Endothelial cell of umbilical vein (primary cell): ENCODE measurements around the gene ATXN2. TPM values are rescaled to one million over a fixed set of nuclear protein-coding genes. Genes with fewer than 3 reads are reported as not detected.

Experiments used
- BruUV-seq: library from RNA; stranded (reverse); fragments of 400-500 nt; replicated peaks from 2 replicates; lab custom pipeline; 2021; lab: Mats Ljungman, UMichigan
- CTCF ChIA-PET: fragments of 300-600, 350-600 bp; sonication (Branson Sonifier 250); formaldehyde crosslinking; loops from one replicate; lab custom pipeline; 2021; ENCODE audit warnings: antibody characterized with exemption, inconsistent platforms; lab: Charles Lee
- POLR2A ChIA-PET: fragments of 300-600, 350-600 bp; sonication (Branson Sonifier 250); formaldehyde crosslinking; loops from one replicate; lab custom pipeline; 2021; ENCODE audit warnings: antibody characterized with exemption, inconsistent platforms; lab: Charles Lee
- DNase-seq: peaks from one replicate; pipeline ENCODE4 v3.0.0-alpha.2; 2011; ENCODE audit warnings: low read depth, low spot score
- FAIRE-seq: peaks from 2 replicates; lab custom pipeline; 2011; peaks lifted over from hg19 to GRCh38; lab: Jason Lieb, UNC
- H2AFZ ChIP-seq: 2 replicates; pipeline ENCODE4 v1.6.0; 2012; ENCODE audit warnings: low read depth, low read length, control low read depth, inconsistent platforms
- H3K27ac ChIP-seq: 2 replicates; pipeline ENCODE4 v1.5.1; 2011; ENCODE audit warnings: low read depth, mild to moderate bottlenecking, control low read depth, low read length, moderate library complexity; ENCODE audit not compliant: insufficient read depth
- H3K27me3 ChIP-seq, 2 experiments: 2 replicates each; pipeline versions ENCODE4 v1.6.0 to v1.6.1; 2011; ENCODE audit warnings: low read length in 2 of 2, mixed read lengths in 1 of 2; ENCODE audit not compliant: control insufficient read depth in 2 of 2, insufficient read depth in 2 of 2
- H3K36me3 ChIP-seq, 2 experiments: 2 replicates in 1 of 2; 3 replicates in 1 of 2; pipeline ENCODE4 v1.5.1; 2011; ENCODE audit warnings: low read length in 2 of 2, mild to moderate bottlenecking in 1 of 2, moderate library complexity in 1 of 2; ENCODE audit not compliant: control insufficient read depth in 2 of 2, insufficient read depth in 2 of 2; ENCODE audit errors: extremely low read depth in 1 of 2
- H3K4me1 ChIP-seq: 3 replicates; pipeline ENCODE4 v1.5.1; 2011; ENCODE audit warnings: mild to moderate bottlenecking, low read length; ENCODE audit not compliant: control insufficient read depth, insufficient read depth; ENCODE audit errors: extremely low read depth
- H3K4me2 ChIP-seq: 2 replicates; pipeline ENCODE4 v1.6.1; 2011; ENCODE audit warnings: low read length, control low read depth, mixed read lengths; ENCODE audit not compliant: insufficient read depth
- H3K4me3 ChIP-seq, 3 experiments: fragments of 200-600 bp in 1 of 3; sonication (generic), shearing (Covaris generic) in 1 of 3; replicated peaks in 1 of 3; 2 replicates each; pipeline ENCODE4 v1.5.1; 2011 to 2016; ENCODE audit warnings: control low read depth in 3 of 3, low read length in 3 of 3, mild to moderate bottlenecking in 2 of 3, inconsistent platforms in 1 of 3, low read depth in 1 of 3, moderate library complexity in 1 of 3; ENCODE audit not compliant: insufficient read depth in 1 of 3
- H3K79me2 ChIP-seq: 2 replicates; pipeline ENCODE4 v1.6.0; 2012; ENCODE audit warnings: low read length, inconsistent platforms; ENCODE audit not compliant: control insufficient read depth, insufficient read depth
- H3K9ac ChIP-seq: replicated peaks from 2 replicates; pipeline ENCODE3; 2011; ENCODE audit warnings: low read length, control low read depth; ENCODE audit not compliant: insufficient read depth; ENCODE audit errors: extremely low read depth
- H3K9me1 ChIP-seq: replicated peaks from 3 replicates; pipeline ENCODE4 v1.6.0; 2011; ENCODE audit warnings: mild to moderate bottlenecking, low read length; ENCODE audit not compliant: control insufficient read depth, insufficient read depth; ENCODE audit errors: extremely low read depth
- H3K9me3 ChIP-seq: replicated peaks from 2 replicates; pipeline ENCODE4 v1.5.1; 2012; ENCODE audit warnings: low read length, inconsistent platforms; ENCODE audit not compliant: control insufficient read depth, insufficient read depth
- H4K20me1 ChIP-seq: replicated peaks from 2 replicates; pipeline ENCODE3; 2011; ENCODE audit warnings: mild to moderate bottlenecking, low read length; ENCODE audit not compliant: control insufficient read depth, insufficient read depth; ENCODE audit errors: extremely low read depth
- CTCF ChIP-seq, 2 donors: IDR thresholded peaks; 1 replicate in 1 of 2; 2 replicates in 1 of 2; pipeline ENCODE4 v1.5.1; 2011; ENCODE audit warnings: low read length in 2 of 2, mild to moderate bottlenecking in 2 of 2, moderate library complexity in 2 of 2, control low read depth in 1 of 2, inconsistent platforms in 1 of 2, low read depth in 1 of 2; ENCODE audit not compliant: insufficient read depth in 1 of 2; ENCODE audit errors: extremely low read depth in 1 of 2
- EZH2 ChIP-seq: IDR thresholded peaks from 2 replicates; pipeline ENCODE4 v1.6.1; 2012; ENCODE audit warnings: borderline replicate concordance, low read depth, mild to moderate bottlenecking, moderate library complexity, low read length, inconsistent platforms; ENCODE audit not compliant: severe bottlenecking
- FOS ChIP-seq: IDR thresholded peaks from 2 replicates; pipeline ENCODE4 v1.6.1; 2011; ENCODE audit warnings: mild to moderate bottlenecking, low read length, moderate library complexity, borderline replicate concordance; ENCODE audit not compliant: insufficient read depth
- GATA2 ChIP-seq: IDR thresholded peaks from 2 replicates; pipeline ENCODE4 v1.7.0; 2011; ENCODE audit warnings: low read depth, mild to moderate bottlenecking, moderate library complexity, mixed read lengths, low read length; ENCODE audit not compliant: insufficient read length, insufficient read depth
- JUN ChIP-seq: IDR thresholded peaks from 2 replicates; pipeline ENCODE4 v1.6.1; 2011; ENCODE audit warnings: borderline replicate concordance, low read depth; ENCODE audit not compliant: insufficient read length, insufficient read depth
- MYC ChIP-seq: IDR thresholded peaks from one replicate; pipeline ENCODE4 v1.6.1; 2011; ENCODE audit warnings: mild to moderate bottlenecking, low read depth, low read length
- POLR2A ChIP-seq: IDR thresholded peaks from 2 replicates; pipeline ENCODE4 v1.6.1; 2012; ENCODE audit warnings: low read depth, mild to moderate bottlenecking, control low read depth, low read length
- POLR2AphosphoS5 ChIP-seq: IDR thresholded peaks from 2 replicates; pipeline ENCODE4 v1.6.1; 2012; ENCODE audit warnings: low read depth, mild to moderate bottlenecking, control low read depth, low read length, moderate library complexity; ENCODE audit not compliant: insufficient read depth
- dilution Hi-C: fragments of 300-500 bp; cut with MboI; formaldehyde crosslinking; loops from one replicate; pipeline ENCODE4 v1.15.0; 2019; ENCODE audit warnings: low sequenced_read_pairs; ENCODE audit not compliant: extremely low pct_ligation_motif_present
- intact Hi-C: fragments of 100-400 bp; cut with micrococcal nuclease; formaldehyde crosslinking; loops from one replicate; pipeline ENCODE4 v1.10.0; 2022
- polyA plus RNA-seq, 4 experiments: library from polyadenylated mRNA; depleted of rRNA in 3 of 4; stranded (reverse) in 3 of 4; unstranded in 1 of 4; fragments of >200 nt; gene quantifications; 2 replicates each; pipeline versions ENCODE4 v1.2.1 to v1.2.3, GENCODE V29; 2011 to 2012; ENCODE audit warnings: missing spikeins in 1 of 4
- total RNA-seq: library from RNA; stranded (reverse); gene quantifications from 2 replicates; pipeline ENCODE4 v1.2.3, GENCODE V29; 2021
- TF ChIP-seq, protein P1 (sequence below): IDR thresholded peaks from 2 replicates; pipeline ENCODE4 v1.6.1; 2011; ENCODE audit not compliant: insufficient read depth, insufficient read length

The ATXN2 gene
- total and polyA plus RNA-seq, 2 donors (not counting 3 experiments of a cell fraction or from before 2014, with no cell fraction given) = 58.9 to 86.7 TPM

- CTCF ChIA-PET = no interaction called here
- H3K9ac ChIP-seq = no peak overlapping the region
- H3K79me2 ChIP-seq = peaks cover 99% of the 10 kb centered on the region
- FAIRE-seq (no peak), DNase-seq (no peak)
- BruUV-seq = no TSS peak
- H3K27me3 ChIP-seq = no peaks in the 10 kb centered on the region
- H3K36me3 ChIP-seq = no peaks in the 10 kb centered on the region
- intact Hi-C loops (no loop called here), dilution Hi-C loops (no loop called here)
- no peak overlapping the region for H2AFZ ChIP-seq
- TF ChIP-seq, protein P1, sequence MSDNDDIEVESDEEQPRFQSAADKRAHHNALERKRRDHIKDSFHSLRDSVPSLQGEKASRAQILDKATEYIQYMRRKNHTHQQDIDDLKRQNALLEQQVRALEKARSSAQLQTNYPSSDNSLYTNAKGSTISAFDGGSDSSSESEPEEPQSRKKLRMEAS = no peak
- TF ChIP-seq JUN (no peak), CTCF (IDR thresholded peaks at IDR 0.05; ENCODE audit: extremely low read depth in 1 of 2, insufficient read depth in 1 of 2, low read depth in 1 of 2, low read length in 2 of 2) (no peak), EZH2 (no peak), GATA2 (no peak), POLR2A (no peak), MYC (no peak), POLR2AphosphoS5 (no peak), FOS (no peak)
- H3K9me3 ChIP-seq = no peaks in the 10 kb centered on the region
- no peaks in the 10 kb centered on the region for H3K9me1 ChIP-seq
- peaks cover 2% of the 10 kb centered on the region for H3K4me1 ChIP-seq
- POLR2A ChIA-PET = no interaction called here
- H3K4me3 ChIP-seq = no peak overlapping the region
- no peak overlapping the region for H3K27ac ChIP-seq
- no peak overlapping the region for H3K4me2 ChIP-seq
- peaks cover 18% of the 10 kb centered on the region for H4K20me1 ChIP-seq
These were observed 9.5 kb downstream of the ATXN2 start for GRCh38 chr12:111589601-111590000.
